ENCODE measurements around the gene CSTF3.

Gene CSTF3

GRCh38 chr11:33040033-33040861, 121.0 kb downstream of the CSTF3 start:
- DNase-seq = peak; percentile 54

- DNase-seq = peak; percentile 92
These were observed 121.8 kb downstream of the CSTF3 start, which contains the start of gene TCP11L1 for GRCh38 chr11:33039274-33040032. TCP11L1 (plus strand) TSS chr11:33039572; CDS start chr11:33043774, 4,202 bp downstream.

- DNase-seq = no peak
These were observed 126.3 kb downstream of the CSTF3 start for GRCh38 chr11:33035011-33035410.
